Transverse colon (tissue), 4 donors: Measurements from ENCODE around the gene GABRB1. TPM values are rescaled to one million over a fixed set of nuclear protein-coding genes. Genes with fewer than 3 reads are reported as not detected.

Experiments used
- DNase-seq: peaks from one replicate; pipeline ENCODE4 v3.0.0-alpha.2; 2019
- H3K27ac ChIP-seq, 4 donors: fragments of 200-600 bp; sonication (generic); 2 replicates each; pipeline ENCODE4 v1.5.1; 2016 to 2018; ENCODE audit warnings: inconsistent platforms in 4 of 4
- H3K27me3 ChIP-seq: fragments of 200-600 bp; sonication (generic); 2 replicates; pipeline ENCODE4 v1.5.1; 2017; ENCODE audit warnings: inconsistent platforms
- H3K36me3 ChIP-seq, 4 donors: fragments of 200-600 bp; sonication (generic); 2 replicates each; pipeline ENCODE4 v1.5.1; 2017 to 2019; ENCODE audit warnings: inconsistent platforms in 4 of 4
- H3K4me1 ChIP-seq, 4 donors: fragments of 200-600 bp; sonication (generic); 2 replicates each; pipeline ENCODE4 v1.5.1; 2017 to 2020; ENCODE audit warnings: inconsistent platforms in 4 of 4
- H3K4me3 ChIP-seq, 4 donors: fragments of 200-600 bp; sonication (generic); 1 replicate in 1 of 4; 2 replicates in 3 of 4; pipeline versions ENCODE4 v1.5.1 to v1.6.1; 2017 to 2019; ENCODE audit warnings: inconsistent platforms in 4 of 4
- H3K9me3 ChIP-seq, 2 donors: fragments of 200-600 bp; sonication (generic); 2 replicates each; pipeline ENCODE4 v1.5.1; 2017 to 2019; ENCODE audit warnings: inconsistent platforms in 2 of 2
- CTCF ChIP-seq, 5 experiments: fragments of 200-600 bp in 3 of 5; fragments of 450-650 bp in 2 of 5; sonication (generic) in 3 of 5; IDR thresholded peaks; 1 replicate in 2 of 5; 2 replicates in 3 of 5; pipeline ENCODE4 v1.5.1; 2016 to 2017; ENCODE audit warnings: antibody characterized with exemption in 5 of 5, inconsistent platforms in 3 of 5, mild to moderate bottlenecking in 2 of 5, moderate library complexity in 1 of 5
- EP300 ChIP-seq: sonication (generic); formaldehyde crosslinking; IDR thresholded peaks from one replicate; pipeline ENCODE4 v1.6.1; 2017; ENCODE audit warnings: antibody characterized with exemption, low read depth
- POLR2A ChIP-seq: fragments of 450-650 bp; IDR thresholded peaks from one replicate; pipeline ENCODE4 v1.6.1; 2016; ENCODE audit warnings: antibody characterized with exemption, mild to moderate bottlenecking, moderate library complexity
- POLR2AphosphoS5 ChIP-seq, 3 donors: sonication (generic); formaldehyde crosslinking; IDR thresholded peaks; one replicate each; pipeline ENCODE4 v1.6.1; 2016; ENCODE audit warnings: antibody characterized with exemption in 3 of 3
- WGBS, 2 donors: methylation state at CpG; one replicate each; pipeline ENCODE4 v1.1.5; 2018; ENCODE audit warnings: low coverage in 1 of 2; 5-methylcytosine and 5-hydroxymethylcytosine counted together
- in situ Hi-C, 4 donors: fragments of 200-750 bp; cut with MboI; loops; one replicate each; pipeline versions ENCODE4 v1.15.0 to v1.15.1; 2017; ENCODE audit warnings: low sequenced_read_pairs in 3 of 4, low pct_ligation_motif_present in 1 of 4, low pct_unique_long_range_greater_than_20kb in 1 of 4
- intact Hi-C: fragments of 100-400 bp; cut with DNase I; formaldehyde crosslinking; loops from one replicate; pipeline ENCODE4 v1.15.1; 2023; ENCODE audit warnings: low total_unique reads
- total RNA-seq, 4 donors: library from RNA; depleted of rRNA; stranded (reverse); fragments of >200 nt; gene quantifications; one replicate each; pipeline ENCODE4 v1.1.0, GENCODE V29; 2016

GABRB1 gene
- total RNA-seq, 4 donors from 2014 or later, result 0.14 to 19.7 (median 0.48) TPM; not detected in 1

GRCh38 chr4:47101453-47101852 is 70.1 kb downstream of the GABRB1 start:
- Histone ChIP-seq H3K36me3 (no peaks in the 10 kb centered on the region), H3K27me3 (no peaks in the 10 kb centered on the region), H3K27ac (no peak overlapping the region), H3K4me3 (no peak overlapping the region), H3K9me3 (no peaks in the 10 kb centered on the region), H3K4me1 (no peaks in the 10 kb centered on the region)
- intact Hi-C loops (loop anchor here (5.0 kb wide), 1 partner anchor 234 kb away; no protein-coding TSS in a partner anchor), in situ Hi-C loops (no loop called here)
- WGBS, 2 donors, result 50 to 54% methylated on average over 1 of the region's 1 CpG
- TF ChIP-seq CTCF (IDR thresholded peaks at IDR 0.05) (no peak), POLR2A (no peak), POLR2AphosphoS5 (IDR thresholded peaks at IDR 0.05) (no peak), EP300 (no peak)
- DNase-seq, result no peak

GRCh38 chr4:47104986-47105385 is 73.6 kb downstream of the GABRB1 start:
- Histone ChIP-seq H3K4me3 (no peak overlapping the region), H3K27ac (no peak overlapping the region), H3K4me1 (no peaks in the 10 kb centered on the region), H3K9me3 (no peaks in the 10 kb centered on the region), H3K36me3 (no peaks in the 10 kb centered on the region), H3K27me3 (no peaks in the 10 kb centered on the region)
- no peak for DNase-seq
- WGBS, 2 donors, result 83 to 91% methylated on average over 1 of the region's 1 CpG
- intact Hi-C loops, result loop anchor here (5.0 kb wide), 1 partner anchor 238 kb away; no protein-coding TSS in a partner anchor
- in situ Hi-C loops, result no loop called here
- TF ChIP-seq EP300, result no peak
- no peak for TF ChIP-seq POLR2AphosphoS5 (IDR thresholded peaks at IDR 0.05)
- no peak for TF ChIP-seq CTCF (IDR thresholded peaks at IDR 0.05)
- TF ChIP-seq POLR2A, result no peak

DNA sequence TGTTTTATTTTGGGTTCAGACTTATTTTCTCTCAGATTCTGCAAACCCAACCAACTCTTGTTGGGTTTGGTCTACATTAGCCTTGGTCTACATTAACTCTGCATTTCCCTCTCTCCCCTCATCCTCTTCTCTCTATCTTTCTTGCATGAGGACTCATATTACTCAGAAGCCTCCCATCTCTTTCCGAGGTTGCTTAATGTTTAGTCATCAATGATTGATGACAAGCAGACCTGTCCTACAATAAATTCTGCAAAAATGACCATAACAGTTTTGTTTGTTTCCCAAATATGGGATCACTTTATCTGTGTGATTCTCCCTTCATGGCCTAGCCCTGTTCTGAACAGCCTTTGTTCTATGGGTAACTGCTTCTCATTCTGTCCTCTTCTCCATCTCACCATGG is 75.2 kb downstream of the GABRB1 start:
- DNase-seq, result no peak
- Histone ChIP-seq H3K9me3 (no peaks in the 10 kb centered on the region), H3K36me3 (no peaks in the 10 kb centered on the region), H3K27ac (no peak overlapping the region), H3K27me3 (no peaks in the 10 kb centered on the region), H3K4me1 (no peaks in the 10 kb centered on the region), H3K4me3 (no peak overlapping the region)
- intact Hi-C loops (no loop called here), in situ Hi-C loops (no loop called here)
- WGBS, 2 donors, result 73 to 81% methylated on average over 1 of the region's 1 CpG
- no peak for TF ChIP-seq POLR2AphosphoS5 (IDR thresholded peaks at IDR 0.05)
- TF ChIP-seq CTCF (IDR thresholded peaks at IDR 0.05), result no peak
- no peak for TF ChIP-seq EP300
- no peak for TF ChIP-seq POLR2A

DNA sequence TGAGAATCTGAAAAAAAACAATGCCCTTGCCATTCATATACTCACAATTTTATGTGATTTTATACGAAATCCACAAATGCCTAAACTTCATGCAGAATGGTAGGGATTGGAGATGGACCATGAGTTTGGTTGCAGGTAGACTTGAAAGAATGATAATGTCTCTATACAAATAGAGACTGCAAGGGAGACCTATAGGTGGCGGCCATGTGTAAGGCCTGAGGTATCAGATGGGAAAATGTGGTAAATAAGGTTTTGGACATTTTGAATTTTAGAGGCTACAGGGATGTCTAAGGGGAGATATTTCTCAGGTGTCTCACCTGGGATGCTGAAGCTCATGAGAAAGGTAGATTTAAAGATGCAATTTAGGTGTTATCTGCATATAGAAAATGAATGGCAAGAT is 78.0 kb downstream of the GABRB1 start:
- no peak for DNase-seq
- TF ChIP-seq POLR2A (no peak), CTCF (IDR thresholded peaks at IDR 0.05) (no peak), EP300 (no peak), POLR2AphosphoS5 (IDR thresholded peaks at IDR 0.05) (no peak)
- no peak overlapping the region for H3K27ac ChIP-seq
- WGBS, 2 donors, result 83 to 92% methylated on average over 2 of the region's 2 CpGs
- H3K4me1 ChIP-seq, result no peaks in the 10 kb centered on the region
- intact Hi-C loops, result no loop called here
- H3K36me3 ChIP-seq, result no peaks in the 10 kb centered on the region
- H3K27me3 ChIP-seq, result no peaks in the 10 kb centered on the region
- H3K4me3 ChIP-seq, result no peak overlapping the region
- in situ Hi-C loops, result no loop called here
- no peaks in the 10 kb centered on the region for H3K9me3 ChIP-seq
